Aorta (tissue), 5 donors: Measurements from ENCODE around the gene CBX5. TPM values are rescaled to one million over a fixed set of nuclear protein-coding genes. Genes with fewer than 3 reads are reported as not detected.

ENCODE experiments used
- ATAC-seq: fragments of 200-7000 bp; cut with Tn5 transposase; one replicate; pipeline ENCODE4 v1.9.1; 2022; ENCODE audit warnings: moderate library complexity; ENCODE audit not compliant: low FRiP score
- DNase-seq, 2 donors: peaks; one replicate each; pipeline ENCODE4 v3.0.0-alpha.2; 2020
- H3K27ac ChIP-seq, 2 donors: one replicate each; pipeline ENCODE4 v1.5.1; 2013; ENCODE audit warnings: low read length in 2 of 2, mild to moderate bottlenecking in 2 of 2, moderate library complexity in 2 of 2, control low read depth in 1 of 2, inconsistent platforms in 1 of 2, low read depth in 1 of 2
- H3K27me3 ChIP-seq, 2 donors: one replicate each; pipeline ENCODE4 v1.6.1; 2013; ENCODE audit warnings: control low read depth in 1 of 2, low read length in 1 of 2, mild to moderate bottlenecking in 1 of 2, moderate library complexity in 1 of 2; ENCODE audit not compliant: insufficient read depth in 2 of 2, control insufficient read depth in 1 of 2
- H3K36me3 ChIP-seq, 2 donors: one replicate each; pipeline ENCODE4 v1.6.1; 2013; ENCODE audit warnings: control low read depth in 1 of 2, low read length in 1 of 2, mild to moderate bottlenecking in 1 of 2; ENCODE audit not compliant: insufficient read depth in 2 of 2, control insufficient read depth in 1 of 2
- H3K4me1 ChIP-seq, 2 donors: one replicate each; pipeline ENCODE4 v1.6.1; 2013; ENCODE audit warnings: low read length in 2 of 2, control low read depth in 1 of 2, mild to moderate bottlenecking in 1 of 2, moderate library complexity in 1 of 2; ENCODE audit not compliant: insufficient read depth in 2 of 2, control insufficient read depth in 1 of 2
- H3K4me3 ChIP-seq, 2 donors: one replicate each; pipeline ENCODE4 v1.5.1; 2013; ENCODE audit warnings: low read length in 2 of 2, control low read depth in 1 of 2, mild to moderate bottlenecking in 1 of 2
- H3K9me3 ChIP-seq: one replicate; pipeline ENCODE4 v1.6.1; 2013; ENCODE audit warnings: mild to moderate bottlenecking, low read length; ENCODE audit not compliant: control insufficient read depth
- WGBS, 2 donors: extraction: QIAGEN DNeasy Blood & Tissue Kit; methylation state at CpG; one replicate each; pipeline ENCODE4 v1.1.7; 2013; 5-methylcytosine and 5-hydroxymethylcytosine counted together
- intact Hi-C, 2 donors: fragments of 100-400 bp; cut with DNase I; formaldehyde crosslinking; loops; one replicate each; pipeline versions ENCODE4 v1.14.2 to v1.15.0; 2022
- polyA plus RNA-seq, 2 donors: library from polyadenylated mRNA; stranded (reverse); fragments of 200-250 nt; gene quantifications; one replicate each; pipeline ENCODE4 v1.2.3, GENCODE V29; 2013
- total RNA-seq, 2 donors: library from RNA; stranded (reverse); fragmentation: NEBNext Ultra II Directional; extraction: Animal tissue kit (Norgen Biotek cat#: 25700); gene quantifications; one replicate each; pipeline ENCODE4 v1.2.1, GENCODE V29; 2021
- donor health status: healthy with polysubstance abuse.
- donor health status: Bipolar disorder and iron deficiency.
- donor health status: DM: no; HTN: no; CAD: no.
- donor health status: DM: no; HTN: no; CAD: no.
- donor health status: DM: yes; HTN: yes; CAD: no.

Gene CBX5
- total and polyA plus RNA-seq, 4 donors, result 9.4 to 67.8 (median 39.0) TPM

- ATAC-seq (peak; percentile 94), DNase-seq (peak; percentile 85 to 89)
- H3K27ac ChIP-seq, result peak overlapping the region; percentile 52 to 87
- intact Hi-C loops, result loop anchor here (2.0 to 10.0 kb wide), 3 partner anchors 19 to 105 kb away; partner anchors contain the start of gene GPR84 (in 2 of the 2)
- H3K9me3 ChIP-seq, result no peaks in the 10 kb centered on the region
- H3K4me3 ChIP-seq, result peak overlapping the region; percentile 18 to 22
- H3K4me1 ChIP-seq, result peaks cover 0 to 1% of the 10 kb centered on the region in 2 donors
- H3K36me3 ChIP-seq, result no peaks in the 10 kb centered on the region
- 2 to 4% methylated on average over 11 of the region's 11 CpGs for WGBS, 2 donors
- no peaks in the 10 kb centered on the region for H3K27me3 ChIP-seq
Measured at GRCh38 chr12:54259194-54260011, 20.5 kb downstream of the CBX5 start.

- ATAC-seq, result no peak
- intact Hi-C loops, result loop anchor here (2.0 to 10.0 kb wide), 3 partner anchors 21 to 107 kb away; partner anchors contain the start of gene GPR84 (in 2 of the 2)
Measured at GRCh38 chr12:54258201-54258681, 21.7 kb downstream of the CBX5 start.

GRCh38 chr12:54257332-54257731 lies 22.6 kb downstream of the CBX5 start:
- 60 to 68% methylated on average over 8 of the region's 8 CpGs for WGBS, 2 donors
- Histone ChIP-seq H3K27ac (peak overlapping the region; percentile 51 to 61), H3K36me3 (no peaks in the 10 kb centered on the region), H3K4me1 (peaks cover 0 to 1% of the 10 kb centered on the region in 2 donors), H3K27me3 (no peaks in the 10 kb centered on the region), H3K4me3 (no peak overlapping the region), H3K9me3 (no peaks in the 10 kb centered on the region)
- intact Hi-C loops, result loop anchor here (5.0 to 10.0 kb wide), 2 partner anchors 40 to 107 kb away; partner anchors contain the start of gene GPR84 (in 2 of the 2)
- DNase-seq (no peak), ATAC-seq (no peak)

More at GRCh38 chr12:54258201-54258681, 21.7 kb downstream of the CBX5 start:
- H3K36me3 ChIP-seq, result no peaks in the 10 kb centered on the region
- DNase-seq, result no peak
- peaks cover 0 to 1% of the 10 kb centered on the region in 2 donors for H3K4me1 ChIP-seq
- H3K27me3 ChIP-seq, result no peaks in the 10 kb centered on the region
- H3K4me3 ChIP-seq, result no peak overlapping the region
- H3K27ac ChIP-seq, result peak overlapping the region; percentile 74 to 88
- no peaks in the 10 kb centered on the region for H3K9me3 ChIP-seq

- ATAC-seq, result no peak
Measured at GRCh38 chr12:54253240-54253639, 26.7 kb downstream of the CBX5 start.

GRCh38 chr12:54251667-54252284 lies 28.1 kb downstream of the CBX5 start:
- peaks cover 0 to 3% of the 10 kb centered on the region in 2 donors for H3K36me3 ChIP-seq
- no peaks in the 10 kb centered on the region for H3K27me3 ChIP-seq
- no peaks in the 10 kb centered on the region for H3K4me1 ChIP-seq
- no peak for DNase-seq
- H3K9me3 ChIP-seq, result no peaks in the 10 kb centered on the region
- H3K4me3 ChIP-seq, result no peak overlapping the region
- ATAC-seq, result peak; percentile 76
- intact Hi-C loops, result loop anchor here (5.0 to 10.0 kb wide), 2 partner anchors 36 to 113 kb away; partner anchors contain the start of gene GPR84 (in 2 of the 2)
- H3K27ac ChIP-seq, result no peak overlapping the region
- 89% methylated on average over 1 of the region's 1 CpG for WGBS, 2 donors

More at GRCh38 chr12:54253240-54253639, 26.7 kb downstream of the CBX5 start:
- WGBS, 2 donors, result 72 to 79% methylated on average over 4 of the region's 4 CpGs
- Histone ChIP-seq H3K27me3 (no peaks in the 10 kb centered on the region), H3K9me3 (no peaks in the 10 kb centered on the region), H3K4me1 (peaks cover 0 to 1% of the 10 kb centered on the region in 2 donors), H3K4me3 (no peak overlapping the region), H3K36me3 (no peaks in the 10 kb centered on the region), H3K27ac (no peak overlapping the region)
- no peak for DNase-seq
- intact Hi-C loops, result loop anchor here (5.0 to 10.0 kb wide), 2 partner anchors 34 to 112 kb away; partner anchors contain the start of gene GPR84 (in 2 of the 2)

GRCh38 chr12:54249489-54249888 lies 30.4 kb downstream of the CBX5 start:
- H3K4me1 ChIP-seq, result no peaks in the 10 kb centered on the region
- H3K4me3 ChIP-seq, result no peak overlapping the region
- ATAC-seq (no peak), DNase-seq (no peak)
- intact Hi-C loops, result no loop called here
- no peak overlapping the region for H3K27ac ChIP-seq
- H3K9me3 ChIP-seq, result no peaks in the 10 kb centered on the region
- H3K27me3 ChIP-seq, result no peaks in the 10 kb centered on the region
- peaks cover 0 to 3% of the 10 kb centered on the region in 2 donors for H3K36me3 ChIP-seq
- WGBS, 2 donors, result 95 to 98% methylated on average over 5 of the region's 5 CpGs

- Histone ChIP-seq H3K36me3 (peaks cover 0 to 6% of the 10 kb centered on the region in 2 donors), H3K4me1 (no peaks in the 10 kb centered on the region), H3K4me3 (no peak overlapping the region), H3K9me3 (no peaks in the 10 kb centered on the region), H3K27me3 (no peaks in the 10 kb centered on the region), H3K27ac (no peak overlapping the region)
- ATAC-seq (no peak), DNase-seq (no peak)
- 75 to 79% methylated on average over 6 of the region's 6 CpGs for WGBS, 2 donors
- intact Hi-C loops, result no loop called here
Measured at GRCh38 chr12:54246011-54246641, 33.8 kb downstream of the CBX5 start.

GRCh38 chr12:54240971-54241588 lies 38.8 kb downstream of the CBX5 start:
- no peak for DNase-seq
- no peak overlapping the region for H3K4me3 ChIP-seq
- peaks cover 0 to 2% of the 10 kb centered on the region in 2 donors for H3K36me3 ChIP-seq
- no peaks in the 10 kb centered on the region for H3K9me3 ChIP-seq
- no peaks in the 10 kb centered on the region for H3K4me1 ChIP-seq
- H3K27ac ChIP-seq, result no peak overlapping the region
- ATAC-seq, result no peak
- WGBS, 2 donors, result 95% methylated on average over 2 of the region's 2 CpGs
- no peaks in the 10 kb centered on the region for H3K27me3 ChIP-seq
- intact Hi-C loops, result no loop called here
